GM21526 (cell line): ENCODE measurements around the gene POLR2I.

ENCODE experiments used
- ATAC-seq: cut with Tn5 transposase; IDR thresholded peaks from one replicate; pipeline ENCODE4 v1.9.1; 2021; ENCODE audit warnings: moderate library complexity; ENCODE audit not compliant: unreplicated experiment, low FRiP score

Gene POLR2I

DNA sequence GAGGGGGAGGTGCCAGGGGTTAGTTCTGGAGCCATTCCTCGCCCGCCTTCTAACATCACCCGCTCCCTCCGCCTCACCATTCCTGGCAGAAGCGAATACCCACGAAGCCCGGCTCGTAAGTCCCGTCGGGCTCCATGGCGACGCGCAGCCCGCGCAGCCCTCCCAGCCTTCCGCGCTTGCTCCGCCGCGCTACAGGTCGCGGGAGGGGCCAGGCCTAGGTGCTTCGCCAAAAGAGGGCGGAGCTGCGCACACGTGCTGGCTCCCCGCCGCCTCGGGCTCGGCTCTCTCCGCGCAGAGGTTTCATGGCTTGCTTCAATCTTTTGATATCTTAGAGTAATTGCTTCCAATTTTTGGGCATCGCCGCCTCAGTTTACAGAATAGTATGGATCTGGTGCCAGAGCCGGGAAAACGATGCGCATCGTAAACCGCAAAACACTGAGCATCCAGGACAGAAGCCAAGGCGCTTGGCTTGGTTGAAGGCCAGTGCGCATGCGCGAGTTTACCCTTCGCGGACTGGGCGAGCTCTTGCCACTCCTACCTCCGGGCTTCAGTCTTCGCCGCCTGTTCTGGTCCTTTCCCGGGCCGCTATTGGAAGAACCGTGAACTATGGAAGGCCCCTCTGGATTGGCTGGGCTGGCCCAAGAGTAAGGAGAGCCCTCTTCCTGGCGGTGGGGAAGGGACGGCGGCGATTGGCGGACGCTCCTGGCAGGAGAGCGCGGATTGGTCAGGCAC is at the start of gene POLR2I:
POLR2I (minus strand) TSS at position 155 of the 732 bp plus-strand sequence; CDS start at position 136, 19 bp downstream.
- ATAC-seq: peak; percentile 71

DNA sequence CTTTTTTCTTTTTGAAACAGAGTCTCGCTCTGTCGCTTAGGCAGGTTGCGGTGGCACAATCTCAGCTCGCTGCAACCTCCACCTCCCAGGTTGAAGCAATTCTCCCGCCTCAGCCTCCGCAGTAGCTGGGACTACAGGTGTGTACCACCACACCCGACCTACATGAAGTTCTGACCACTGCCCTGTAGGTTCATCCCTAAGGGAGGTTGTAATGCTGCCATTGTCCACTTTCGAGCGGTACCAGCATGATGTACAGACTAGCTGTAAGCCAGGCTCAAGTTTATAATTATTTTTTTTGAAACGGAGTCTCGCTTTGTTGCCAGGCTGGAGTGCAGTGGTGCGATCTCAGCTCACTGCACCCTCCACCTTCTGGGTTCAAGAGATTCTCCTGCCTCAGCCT is 49.1 kb upstream of the POLR2I start:
- no peak for ATAC-seq

DNA sequence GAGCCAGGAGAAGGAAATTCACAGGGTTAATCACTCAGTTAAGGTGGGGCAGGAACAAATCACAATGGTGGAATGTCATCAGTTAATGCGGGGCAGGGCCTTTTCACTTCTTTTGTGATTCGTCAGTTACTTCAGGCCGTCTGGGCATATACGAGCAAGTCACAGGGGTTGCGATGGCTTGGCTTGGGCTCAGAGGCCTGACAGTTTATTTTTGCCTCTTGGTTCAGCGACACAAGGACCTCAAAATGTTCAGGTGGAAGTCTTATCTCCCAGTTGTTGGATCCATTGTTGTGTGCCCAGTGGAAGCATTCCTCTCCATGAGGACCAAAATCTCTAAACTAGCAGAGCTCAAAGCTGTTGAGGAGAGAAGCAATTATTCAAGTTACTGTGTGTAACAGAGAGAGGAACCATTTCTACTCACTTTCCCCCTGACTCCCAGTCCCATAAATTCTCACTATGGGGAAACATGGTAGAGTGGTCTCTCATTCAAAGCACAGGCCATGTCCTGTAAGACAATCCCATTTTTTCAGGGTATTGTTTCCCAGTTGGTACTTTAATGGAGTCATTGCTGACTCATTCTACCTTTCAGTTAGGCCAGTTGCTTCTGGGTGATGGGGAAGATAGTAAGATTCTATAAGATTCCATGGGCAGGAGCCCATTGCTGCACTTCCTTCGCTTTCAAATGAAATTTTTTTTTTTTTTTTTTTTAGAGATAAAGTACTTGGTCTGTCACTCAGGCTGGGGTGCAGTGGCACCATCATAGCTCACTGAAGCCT is 46.3 kb upstream of the POLR2I start:
- no peak for ATAC-seq

- ATAC-seq: no peak
These were observed 38.5 kb upstream of the POLR2I start for GRCh38 chr19:36153126-36153525.

GRCh38 chr19:36152352-36153091 is 37.8 kb upstream of the POLR2I start, which contains the start of gene COX7A1:
Gene COX7A1 (minus strand): TSS chr19:36152447. CDS start chr19:36152407, 40 bp downstream.
- ATAC-seq: no peak

GRCh38 chr19:36152019-36152351 is 37.3 kb upstream of the POLR2I start:
- ATAC-seq: no peak

DNA sequence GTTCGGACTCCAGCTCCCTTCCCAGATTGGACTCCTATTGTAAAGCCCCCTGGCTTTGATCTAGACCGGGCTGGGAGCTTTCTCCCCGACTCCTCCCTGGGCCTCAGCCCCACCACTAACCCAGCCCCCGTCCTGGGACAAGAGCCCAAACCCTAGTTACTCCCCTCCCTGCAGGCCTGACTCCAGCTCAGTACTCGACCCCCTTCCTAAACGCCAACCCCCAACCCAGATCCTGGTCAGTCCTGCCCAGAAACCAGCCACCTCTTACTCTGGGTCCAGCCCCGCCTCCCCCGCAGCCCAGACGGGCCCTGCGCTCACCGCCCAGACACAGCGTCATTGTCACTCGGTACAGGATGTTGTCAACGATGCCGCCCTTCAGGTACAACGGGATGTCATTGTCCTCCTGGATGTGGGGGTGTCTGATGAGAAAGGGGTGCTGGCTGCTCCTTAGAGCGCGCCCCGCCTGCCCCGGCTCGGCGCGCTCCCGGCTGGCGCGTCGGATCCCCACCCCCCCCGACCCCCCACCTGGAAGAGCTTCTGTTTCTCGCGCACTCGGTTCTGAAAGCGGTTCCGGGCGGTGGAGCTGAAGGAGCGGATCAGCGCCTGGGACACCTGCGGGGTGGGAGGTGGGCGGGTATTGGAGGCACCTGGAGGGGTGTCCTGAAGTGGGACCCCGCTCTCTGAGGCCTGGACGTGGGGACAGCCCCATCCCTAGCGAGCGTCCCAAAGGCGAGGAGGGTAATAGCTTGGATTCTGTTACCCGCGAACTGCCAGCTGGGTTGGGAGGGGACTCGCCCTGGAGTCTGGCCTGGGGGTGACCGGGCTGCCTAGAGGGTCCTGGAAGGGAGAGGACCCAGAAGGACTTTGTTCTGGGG is 36.7 kb upstream of the POLR2I start:
- no peak for ATAC-seq

- no peak for ATAC-seq
These were observed 35.9 kb upstream of the POLR2I start for GRCh38 chr19:36150586-36150985.

DNA sequence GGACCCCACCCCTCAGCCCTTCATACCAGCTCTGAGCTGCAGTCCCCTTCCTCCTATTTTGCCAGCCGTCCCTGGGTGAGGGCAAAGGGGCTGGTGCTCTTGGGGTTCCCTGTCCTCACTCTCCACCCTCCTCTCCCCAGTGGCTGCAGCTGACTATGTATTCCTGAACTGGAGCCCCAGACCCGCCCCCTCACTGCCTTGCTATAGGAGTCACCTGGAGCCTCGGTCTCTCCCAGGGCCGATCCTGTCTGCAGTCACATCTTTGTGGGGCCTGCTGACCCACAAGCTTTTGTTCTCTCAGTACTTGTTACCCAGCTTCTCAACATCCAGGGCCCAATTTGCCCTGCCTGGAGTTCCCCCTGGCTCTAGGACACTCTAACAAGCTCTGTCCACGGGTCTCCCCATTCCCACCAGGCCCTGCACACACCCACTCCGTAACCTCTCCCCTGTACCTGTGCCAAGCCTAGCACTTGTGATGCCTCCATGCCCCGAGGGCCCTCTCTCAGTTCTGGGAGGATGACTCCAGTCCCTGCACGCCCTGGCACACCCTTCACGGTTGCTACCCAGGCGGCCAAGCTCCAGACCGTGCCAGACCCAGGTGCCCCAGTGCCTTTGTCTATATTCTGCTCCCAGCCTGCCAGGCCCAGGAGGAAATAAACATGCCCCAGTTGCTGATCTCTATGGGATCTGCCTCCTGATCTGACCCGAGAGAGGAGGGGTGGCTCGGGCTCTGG is 35.2 kb upstream of the POLR2I start:
- no peak for ATAC-seq

GRCh38 chr19:36144624-36145023 is 29.9 kb upstream of the POLR2I start:
- ATAC-seq: no peak

DNA sequence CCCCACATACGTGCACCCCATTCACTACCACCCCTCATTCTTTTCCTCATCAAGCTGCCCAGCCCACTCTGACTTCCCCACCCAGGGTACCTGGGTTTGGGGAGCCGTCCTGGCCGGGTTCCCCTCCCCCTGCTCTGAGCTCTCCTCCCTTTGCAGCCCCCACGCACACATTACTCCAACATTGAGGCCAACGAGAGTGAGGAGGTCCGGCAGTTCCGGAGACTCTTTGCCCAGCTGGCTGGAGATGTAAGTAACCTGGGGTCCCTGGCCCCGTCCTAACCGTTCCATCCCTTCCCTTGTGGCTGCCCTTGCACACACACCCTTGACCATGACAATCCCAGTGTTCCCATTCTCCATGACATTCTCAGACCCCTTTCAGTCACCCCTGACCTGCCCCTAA is 27.8 kb upstream of the POLR2I start:
- no peak for ATAC-seq

DNA sequence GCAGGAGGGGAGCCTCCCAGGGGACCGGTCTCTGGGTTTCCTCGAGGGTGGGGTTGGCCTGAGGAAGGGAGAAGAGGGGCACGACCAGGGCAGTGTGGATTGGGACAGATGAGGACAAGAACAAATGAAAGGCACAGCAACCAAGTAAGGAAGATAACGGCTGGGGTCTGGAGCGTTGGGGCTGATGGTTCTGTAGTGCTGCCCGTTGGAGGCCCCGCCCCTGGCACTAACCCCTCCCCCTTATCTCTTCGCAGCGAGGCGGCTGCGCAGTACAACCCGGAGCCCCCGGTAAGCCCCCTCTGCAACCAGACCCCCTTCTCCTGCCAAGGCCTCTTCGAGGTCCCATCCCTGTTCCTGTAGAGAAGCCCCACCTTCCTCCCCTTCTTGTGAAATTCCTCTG is 27.4 kb upstream of the POLR2I start:
- no peak for ATAC-seq

DNA sequence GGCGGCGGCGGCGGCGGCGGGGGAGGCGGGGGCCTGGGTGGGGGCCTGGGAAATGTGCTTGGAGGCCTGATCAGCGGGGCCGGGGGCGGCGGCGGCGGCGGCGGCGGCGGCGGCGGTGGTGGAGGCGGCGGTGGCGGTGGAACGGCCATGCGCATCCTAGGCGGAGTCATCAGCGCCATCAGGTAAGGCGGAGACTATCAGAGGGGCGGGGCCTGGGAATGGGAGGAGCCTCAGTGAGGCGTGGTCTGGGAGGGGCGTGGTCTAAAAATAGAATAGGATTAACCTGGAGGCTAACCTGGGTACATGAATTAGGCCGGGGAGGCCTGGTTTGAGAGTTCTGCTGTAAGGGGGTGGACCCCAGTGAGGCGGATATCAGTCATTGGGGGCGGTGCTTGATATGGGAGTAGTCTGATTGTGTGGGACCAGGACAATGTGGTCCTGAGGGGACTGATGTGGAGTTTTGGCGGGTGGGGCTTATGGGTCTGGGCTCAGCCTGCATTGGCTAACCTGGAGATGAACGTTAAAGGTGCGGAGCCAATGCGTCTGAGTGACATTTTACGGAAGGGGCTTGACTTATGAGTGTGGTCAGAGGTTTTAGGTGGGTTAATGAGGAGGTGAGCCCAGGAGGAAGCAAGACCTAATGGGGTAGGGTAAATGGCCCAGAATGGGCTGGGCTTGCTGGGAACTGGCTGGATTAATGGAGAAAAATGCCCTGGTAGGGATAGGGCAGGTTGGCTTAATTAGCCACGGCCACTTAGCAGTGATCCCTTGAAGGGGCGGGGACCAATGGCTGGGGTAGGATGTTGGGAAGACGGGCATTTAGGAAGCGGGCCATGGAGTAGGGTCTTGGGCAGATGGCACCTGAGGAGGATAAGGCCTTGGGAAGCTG is 26.6 kb upstream of the POLR2I start:
- no peak for ATAC-seq

DNA sequence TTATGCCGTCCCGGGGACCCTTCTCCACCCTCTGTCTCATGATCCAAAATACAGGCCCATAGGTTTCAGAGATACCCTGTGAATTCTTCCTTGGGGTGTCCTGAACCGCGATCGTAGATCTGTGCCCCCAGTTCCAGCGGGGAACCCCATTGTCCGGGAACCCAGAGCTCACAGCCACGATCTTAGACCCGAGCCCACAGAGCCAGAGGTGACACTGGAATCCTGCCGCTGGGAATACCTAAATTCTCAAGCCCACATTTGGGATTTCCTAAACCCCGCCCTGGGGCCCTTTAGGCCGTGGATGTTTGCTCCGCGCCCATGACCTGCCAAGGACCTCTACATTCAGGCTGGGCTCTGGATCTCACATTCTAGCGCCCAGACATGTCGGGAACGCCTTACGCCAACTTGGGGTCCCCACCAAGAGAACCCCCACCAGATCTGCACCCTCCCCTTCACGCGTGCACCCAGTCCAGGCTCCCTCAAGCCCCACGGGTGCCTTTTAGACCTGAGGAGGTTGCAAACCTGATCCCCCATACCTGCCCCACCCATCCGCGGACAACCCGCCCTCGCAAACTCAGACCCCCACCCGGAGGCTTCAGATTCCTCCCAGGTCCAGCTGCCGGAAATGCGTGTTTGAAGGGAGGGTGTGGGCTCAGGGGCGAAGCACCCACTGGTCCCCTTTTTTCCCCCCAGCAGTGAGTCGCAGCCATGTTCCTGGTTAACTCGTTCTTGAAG is 25.8 kb upstream of the POLR2I start:
- ATAC-seq: peak; percentile 11

DNA sequence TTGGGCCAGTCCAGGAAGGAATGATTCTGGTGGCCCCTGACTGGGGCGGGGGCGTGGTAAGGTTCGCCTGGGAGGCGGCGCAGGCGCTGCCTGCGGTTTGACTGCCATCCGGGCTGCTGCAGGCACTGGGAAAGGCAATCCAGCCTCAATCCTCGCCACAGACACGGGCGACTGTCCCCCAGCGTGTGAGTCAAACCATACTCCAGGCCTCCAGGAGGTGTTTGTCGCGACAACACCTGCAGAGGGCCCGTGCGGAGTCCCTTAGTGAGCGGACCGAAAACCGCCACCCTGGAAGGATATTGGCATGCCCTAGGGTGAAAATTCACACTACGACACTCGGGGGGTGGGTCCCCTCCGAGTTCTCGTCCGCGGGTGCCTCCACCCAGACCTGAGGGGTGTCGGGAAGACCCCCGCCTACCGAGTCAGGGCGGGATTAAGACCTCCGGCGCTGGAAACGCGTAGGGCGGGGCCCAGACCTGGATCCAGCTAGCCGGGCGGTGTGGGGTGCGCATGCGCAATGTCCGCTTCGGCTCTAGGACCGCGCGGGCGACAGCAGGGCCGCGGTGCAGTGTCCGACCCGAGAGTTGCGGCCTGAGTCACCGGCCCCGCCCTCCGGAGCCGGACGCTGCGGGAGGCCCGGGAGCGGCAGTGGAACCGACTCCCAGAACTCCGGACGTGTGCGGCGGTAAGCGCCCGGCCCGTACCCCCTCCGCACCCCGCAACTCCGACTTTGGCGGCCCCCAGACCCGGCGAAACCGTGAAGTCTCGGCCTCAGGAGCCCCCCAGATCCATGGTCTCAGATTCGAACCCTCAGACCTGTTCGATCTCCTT is 25.0 kb upstream of the POLR2I start, which contains the start of gene CAPNS1:
CAPNS1 (plus strand) TSS at position 594 of the 831 bp plus-strand sequence. CDS start 946 bp downstream, outside the sequence.
- ATAC-seq: peak; percentile 78

GRCh38 chr19:36139120-36139472 is 24.4 kb upstream of the POLR2I start:
- no peak for ATAC-seq
